Mesendoderm (in vitro differentiated cells): Measurements from ENCODE around the gene CCM2.

Source experiments
- DNase-seq: peaks from one replicate; pipeline ENCODE4 v3.0.0; 2013
- H2AK5ac ChIP-seq: 2 replicates; pipeline ENCODE4 v1.6.1; 2013; ENCODE audit warnings: low read length, inconsistent platforms
- H2BK120ac ChIP-seq: 2 replicates; pipeline ENCODE4 v1.6.1; 2013; ENCODE audit warnings: low read depth, mild to moderate bottlenecking, low read length, moderate library complexity, mixed read lengths
- H2BK15ac ChIP-seq: replicated peaks from 2 replicates; pipeline ENCODE4 v1.6.1; 2013; ENCODE audit warnings: low read depth, mild to moderate bottlenecking, moderate library complexity
- H2BK5ac ChIP-seq: 2 replicates; pipeline ENCODE4 v1.6.1; 2013; ENCODE audit warnings: low read length, inconsistent platforms
- H3K18ac ChIP-seq: 2 replicates; pipeline ENCODE4 v1.6.1; 2013; ENCODE audit warnings: mild to moderate bottlenecking, low read length, mixed read lengths
- H3K23ac ChIP-seq: one replicate; pipeline ENCODE4 v1.6.1; 2013; ENCODE audit warnings: low read length
- H3K27ac ChIP-seq: 2 replicates; pipeline ENCODE4 v1.5.1; 2013; ENCODE audit warnings: low read depth, mild to moderate bottlenecking, inconsistent platforms, low read length, moderate library complexity
- H3K27me3 ChIP-seq: 2 replicates; pipeline ENCODE4 v1.6.1; 2013; ENCODE audit warnings: low read length, control low read depth, mild to moderate bottlenecking, inconsistent platforms; ENCODE audit not compliant: insufficient read depth, poor library complexity
- H3K36me3 ChIP-seq: 2 replicates; pipeline ENCODE4 v1.6.1; 2013; ENCODE audit warnings: low read length, inconsistent platforms; ENCODE audit not compliant: control insufficient read depth, insufficient read depth
- H3K4ac ChIP-seq: one replicate; pipeline ENCODE4 v1.6.1; 2013; ENCODE audit warnings: low read depth, mild to moderate bottlenecking, low read length, moderate library complexity
- H3K4me1 ChIP-seq: 2 replicates; pipeline ENCODE4 v1.6.1; 2013; ENCODE audit warnings: low read depth, low read length, inconsistent platforms; ENCODE audit not compliant: control insufficient read depth
- H3K4me2 ChIP-seq: 2 replicates; pipeline ENCODE4 v1.6.1; 2013; ENCODE audit warnings: low read length
- H3K4me3 ChIP-seq: 2 replicates; pipeline ENCODE4 v1.5.1; 2013; ENCODE audit warnings: mild to moderate bottlenecking, low read length
- H3K56ac ChIP-seq: one replicate; pipeline ENCODE4 v1.6.1; 2013; ENCODE audit warnings: low read length
- H3K79me1 ChIP-seq: 2 replicates; pipeline ENCODE4 v1.6.1; 2013; ENCODE audit warnings: low read length, inconsistent platforms
- H3K79me2 ChIP-seq: 2 replicates; pipeline ENCODE4 v1.6.1; 2013; ENCODE audit warnings: mild to moderate bottlenecking, low read length; ENCODE audit not compliant: control insufficient read depth, insufficient read depth
- H3K9ac ChIP-seq: 2 replicates; pipeline ENCODE4 v1.6.1; 2013; ENCODE audit warnings: low read length, inconsistent platforms
- H4K5ac ChIP-seq: one replicate; pipeline ENCODE4 v1.6.1; 2013; ENCODE audit warnings: low read length
- H4K8ac ChIP-seq: one replicate; pipeline ENCODE4 v1.6.1; 2013; ENCODE audit warnings: low read depth, mild to moderate bottlenecking, control low read depth, low read length, moderate library complexity
- WGBS: extraction: QIAGEN DNeasy Blood & Tissue Kit; methylation state at CpG from one replicate; pipeline ENCODE4 v1.1.7; 2013; ENCODE audit warnings: low lambda C conversion rate, missing lambda C conversion rate; ENCODE audit not compliant: insufficient coverage; ENCODE audit errors: extremely low coverage; 5-methylcytosine and 5-hydroxymethylcytosine counted together

The CCM2 gene

DNA sequence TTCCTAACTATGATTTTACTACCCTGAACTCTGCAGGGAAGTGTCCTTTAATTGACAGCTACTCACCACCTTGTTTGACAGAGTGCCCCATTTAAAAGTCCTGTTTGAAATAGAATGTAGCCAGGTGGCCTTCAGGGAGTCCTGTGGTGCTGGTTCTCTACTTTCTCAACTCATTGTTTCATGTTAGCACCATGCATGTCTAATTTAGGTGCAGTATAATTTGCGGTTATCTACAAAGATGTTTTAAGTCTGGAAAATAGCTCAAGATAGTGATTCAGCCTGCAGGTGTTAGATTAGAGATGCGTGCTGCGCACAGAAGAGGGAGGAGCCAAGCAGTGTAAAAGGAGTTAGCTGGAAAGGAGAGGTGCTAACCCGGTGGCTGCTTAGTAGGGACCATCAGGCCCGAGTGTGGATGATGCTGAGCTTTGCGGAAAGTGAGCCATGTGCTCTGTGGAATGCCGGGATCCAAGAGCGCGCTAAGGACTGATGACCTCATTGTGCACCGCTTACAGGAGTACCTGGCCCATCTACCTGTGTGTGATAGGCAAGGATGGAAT lies 1.2 kb downstream of the CCM2 start:
- no peak overlapping the region for H4K8ac ChIP-seq
- no peaks in the 10 kb centered on the region for H3K36me3 ChIP-seq
- H3K27me3 ChIP-seq = no peaks in the 10 kb centered on the region
- peaks cover 3% of the 10 kb centered on the region for H3K4me1 ChIP-seq
- no peak overlapping the region for H2BK120ac ChIP-seq
- H3K9ac ChIP-seq = peak overlapping the region; percentile 74
- peaks cover 30% of the 10 kb centered on the region for H3K79me2 ChIP-seq
- no peak overlapping the region for H3K18ac ChIP-seq
- peak overlapping the region; percentile 12 for H3K56ac ChIP-seq
- H2BK15ac ChIP-seq = no peak overlapping the region
- WGBS = no CpG with 5 or more reads among the region's 10 CpGs
- no peak overlapping the region for H3K4me3 ChIP-seq
- DNase-seq = peak; percentile 67
- no peak overlapping the region for H3K27ac ChIP-seq
- peaks cover 18% of the 10 kb centered on the region for H3K79me1 ChIP-seq
- no peak overlapping the region for H4K5ac ChIP-seq
- no peak overlapping the region for H2BK5ac ChIP-seq
- no peak overlapping the region for H3K4ac ChIP-seq
- peak overlapping the region; percentile 55 for H3K4me2 ChIP-seq
- no peak overlapping the region for H3K23ac ChIP-seq
- no peak overlapping the region for H2AK5ac ChIP-seq

DNA sequence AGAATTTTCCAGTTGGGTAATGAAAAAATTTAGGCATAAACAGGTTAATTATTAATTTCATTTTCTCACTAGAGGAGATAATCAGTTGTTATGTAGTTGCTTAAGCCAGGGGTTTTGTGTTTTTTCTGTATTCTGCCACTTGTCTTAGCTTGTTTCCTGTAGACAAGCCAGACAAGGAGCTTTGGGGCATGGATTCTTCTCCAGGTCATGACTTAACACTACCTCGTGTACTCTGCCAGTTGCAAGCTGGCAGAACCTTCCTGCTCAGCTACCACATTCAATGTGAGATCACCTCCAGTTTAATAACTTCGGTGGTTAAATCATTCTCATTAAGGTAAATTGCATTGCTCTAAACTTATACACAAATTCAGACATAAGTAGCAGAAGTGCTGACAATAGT lies 1.8 kb downstream of the CCM2 start:
- H3K36me3 ChIP-seq = no peaks in the 10 kb centered on the region
- H3K18ac ChIP-seq = no peak overlapping the region
- H3K4me3 ChIP-seq = no peak overlapping the region
- H3K56ac ChIP-seq = no peak overlapping the region
- H3K27me3 ChIP-seq = no peaks in the 10 kb centered on the region
- no peak overlapping the region for H3K4me2 ChIP-seq
- no peak overlapping the region for H2AK5ac ChIP-seq
- no peak overlapping the region for H4K8ac ChIP-seq
- H2BK15ac ChIP-seq = no peak overlapping the region
- H3K79me1 ChIP-seq = peaks cover 18% of the 10 kb centered on the region
- no peak overlapping the region for H3K9ac ChIP-seq
- DNase-seq = no peak
- no peak overlapping the region for H2BK5ac ChIP-seq
- H3K4ac ChIP-seq = no peak overlapping the region
- no peak overlapping the region for H4K5ac ChIP-seq
- peaks cover 30% of the 10 kb centered on the region for H3K79me2 ChIP-seq
- WGBS = no CpG with 5 or more reads among the region's 2 CpGs
- H2BK120ac ChIP-seq = no peak overlapping the region
- no peak overlapping the region for H3K27ac ChIP-seq
- H3K4me1 ChIP-seq = peaks cover 3% of the 10 kb centered on the region
- no peak overlapping the region for H3K23ac ChIP-seq

DNA sequence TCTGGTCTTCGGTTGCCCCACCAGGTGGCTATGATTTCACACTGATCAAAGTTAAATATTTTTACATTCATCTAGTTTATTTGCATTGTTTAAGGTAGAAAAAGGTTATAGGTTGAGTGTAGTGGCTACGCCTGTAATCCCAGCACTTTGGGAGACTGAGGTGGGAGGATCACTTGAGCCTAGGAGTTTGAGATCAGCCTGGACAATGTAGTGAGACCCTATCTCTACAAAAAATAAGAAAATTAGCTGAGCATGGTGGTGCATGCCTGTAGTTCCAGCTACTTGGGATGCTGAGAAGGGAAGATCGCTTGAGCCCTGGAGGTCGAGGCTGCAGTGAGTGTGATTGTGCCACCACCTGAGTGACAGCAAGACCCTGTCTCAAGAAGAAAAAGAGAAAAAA lies 3.8 kb downstream of the CCM2 start:
- H3K23ac ChIP-seq = no peak overlapping the region
- no peak overlapping the region for H2BK15ac ChIP-seq
- no CpG with 5 or more reads among the region's 4 CpGs for WGBS
- H3K18ac ChIP-seq = no peak overlapping the region
- H3K36me3 ChIP-seq = no peaks in the 10 kb centered on the region
- H4K5ac ChIP-seq = no peak overlapping the region
- H3K4me2 ChIP-seq = no peak overlapping the region
- H3K4me3 ChIP-seq = no peak overlapping the region
- H3K9ac ChIP-seq = no peak overlapping the region
- no peak overlapping the region for H2BK5ac ChIP-seq
- H3K4me1 ChIP-seq = peaks cover 3% of the 10 kb centered on the region
- no peak for DNase-seq
- H3K27ac ChIP-seq = no peak overlapping the region
- H3K79me1 ChIP-seq = peaks cover 23% of the 10 kb centered on the region
- H3K56ac ChIP-seq = no peak overlapping the region
- no peak overlapping the region for H2AK5ac ChIP-seq
- H3K79me2 ChIP-seq = peaks cover 33% of the 10 kb centered on the region
- H2BK120ac ChIP-seq = no peak overlapping the region
- H3K27me3 ChIP-seq = no peaks in the 10 kb centered on the region
- H4K8ac ChIP-seq = no peak overlapping the region
- H3K4ac ChIP-seq = no peak overlapping the region

DNA sequence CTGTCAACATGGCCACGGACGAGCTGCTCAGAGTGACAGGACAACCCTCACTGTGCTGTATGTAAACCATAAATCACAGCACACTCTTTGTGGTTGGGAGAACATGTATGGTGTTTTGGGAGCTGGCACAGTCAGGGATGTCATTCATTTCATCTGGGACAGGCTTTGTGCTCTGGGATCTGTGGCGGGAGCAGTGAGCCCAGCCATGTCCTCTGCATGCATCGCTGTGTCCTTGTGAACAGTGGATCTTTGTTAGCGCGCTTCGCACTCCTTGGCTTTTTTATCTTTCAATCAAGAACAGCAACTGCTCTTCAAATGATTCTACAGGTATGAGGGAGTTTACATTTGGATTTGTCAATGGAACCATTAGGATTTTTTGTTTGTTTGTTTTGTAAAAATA lies 7.1 kb downstream of the CCM2 start:
- WGBS = no CpG with 5 or more reads among the region's 7 CpGs
- Histone ChIP-seq H4K5ac (no peak overlapping the region), H2BK5ac (no peak overlapping the region)

DNA sequence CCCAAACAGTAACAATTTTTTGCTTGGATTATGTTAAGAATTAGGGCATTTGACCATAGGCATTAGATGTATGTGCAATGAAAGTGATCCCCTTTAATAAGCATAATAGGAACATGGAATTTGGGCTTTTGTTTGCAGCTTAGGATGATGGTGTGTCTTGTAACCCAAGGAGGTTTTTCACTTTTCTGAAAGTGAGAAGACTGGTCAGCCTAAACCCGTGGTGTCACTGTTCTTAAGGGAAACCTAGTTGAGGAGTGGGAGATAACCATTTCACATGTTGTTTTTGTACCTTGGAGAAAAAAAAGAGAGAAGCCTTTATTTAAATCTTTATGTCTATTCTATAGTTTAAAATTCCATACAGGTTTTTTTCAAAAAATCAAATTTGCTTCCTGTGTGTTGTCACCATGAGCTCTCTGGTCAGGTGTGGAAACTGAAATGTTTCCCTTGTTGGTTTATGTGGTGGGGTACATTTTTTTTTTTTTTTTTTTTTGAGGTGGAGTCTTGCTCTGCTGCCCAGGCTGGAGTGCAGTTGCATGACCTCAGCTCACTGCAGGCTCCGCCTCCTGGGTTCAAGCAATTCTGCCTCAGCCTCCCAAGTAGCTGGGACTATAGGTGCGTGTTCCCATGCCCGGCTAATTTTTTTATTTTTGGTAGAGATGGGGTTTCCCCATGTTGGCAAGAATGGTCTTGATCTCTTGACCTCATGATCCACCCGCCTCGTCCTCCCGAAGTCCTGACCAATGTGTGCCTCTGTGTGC lies 7.7 kb downstream of the CCM2 start:
- Histone ChIP-seq H3K79me1 (peaks cover 16% of the 10 kb centered on the region), H3K27me3 (no peaks in the 10 kb centered on the region), H2AK5ac (no peak overlapping the region), H3K4me2 (no peak overlapping the region), H4K8ac (no peak overlapping the region), H4K5ac (no peak overlapping the region), H2BK15ac (no peak overlapping the region), H3K23ac (no peak overlapping the region), H3K9ac (no peak overlapping the region), H3K18ac (no peak overlapping the region), H3K79me2 (peaks cover 14% of the 10 kb centered on the region), H3K4me3 (no peak overlapping the region), H2BK120ac (no peak overlapping the region), H2BK5ac (no peak overlapping the region), H3K4me1 (no peaks in the 10 kb centered on the region), H3K27ac (no peak overlapping the region), H3K4ac (no peak overlapping the region), H3K36me3 (no peaks in the 10 kb centered on the region), H3K56ac (no peak overlapping the region)
- DNase-seq = no peak
- WGBS = no CpG with 5 or more reads among the region's 7 CpGs

More for the DNA sequence above, 7.1 kb downstream of the CCM2 start:
- H3K4ac ChIP-seq = no peak overlapping the region
- H3K4me3 ChIP-seq = no peak overlapping the region
- no peak overlapping the region for H4K8ac ChIP-seq
- no peak for DNase-seq
- no peak overlapping the region for H2AK5ac ChIP-seq
- H2BK15ac ChIP-seq = no peak overlapping the region
- no peak overlapping the region for H3K4me2 ChIP-seq
- H3K9ac ChIP-seq = no peak overlapping the region
- no peak overlapping the region for H3K23ac ChIP-seq
- no peak overlapping the region for H3K18ac ChIP-seq
- H3K4me1 ChIP-seq = no peaks in the 10 kb centered on the region
- H3K27ac ChIP-seq = no peak overlapping the region
- H3K56ac ChIP-seq = no peak overlapping the region
- H3K79me1 ChIP-seq = peaks cover 19% of the 10 kb centered on the region
- H3K36me3 ChIP-seq = no peaks in the 10 kb centered on the region
- no peak overlapping the region for H2BK120ac ChIP-seq
- H3K79me2 ChIP-seq = peaks cover 19% of the 10 kb centered on the region
- H3K27me3 ChIP-seq = no peaks in the 10 kb centered on the region
